HEK293 (cell line): ENCODE data around the gene TPSAB1.

Source experiments
- CTCF ChIA-PET: fragments of 350-600 bp; formaldehyde crosslinking; extraction: SDS; loops from one replicate; lab custom pipeline; 2021; ENCODE audit warnings: antibody characterized with exemption; lab: Yijun Ruan, JAX
- POLR2A ChIA-PET: fragments of 300-600 bp; formaldehyde crosslinking; extraction: SDS; loops from one replicate; lab custom pipeline; 2020; ENCODE audit warnings: antibody characterized with exemption, inconsistent platforms; lab: Yijun Ruan, JAX
- H3K27ac ChIP-seq: fragments of 200-500 bp; sonication (Bioruptor generic); 2 replicates; pipeline ENCODE4 v1.5.1; 2014; ENCODE audit warnings: low read depth, low read length, control low read depth, inconsistent platforms; ENCODE audit errors: extremely low read depth
- H3K36me3 ChIP-seq, 2 experiments: fragments of 200-500 bp in 1 of 2; sonication (Bioruptor generic) in 1 of 2; 1 replicate in 1 of 2; 2 replicates in 1 of 2; pipeline ENCODE4 v1.5.1; 2014 to 2017; ENCODE audit warnings: inconsistent platforms in 2 of 2, low read length in 2 of 2; ENCODE audit not compliant: control insufficient read depth in 2 of 2, insufficient read depth in 1 of 2
- H3K4me1 ChIP-seq: fragments of 200-500 bp; sonication (Bioruptor generic); 2 replicates; pipeline ENCODE4 v1.5.1; 2014; ENCODE audit warnings: mild to moderate bottlenecking, low read length, inconsistent platforms; ENCODE audit not compliant: control insufficient read depth, insufficient read depth
- H3K4me3 ChIP-seq: 2 replicates; pipeline ENCODE4 v1.5.1; 2011; ENCODE audit warnings: low read depth, mild to moderate bottlenecking, control low read depth, low read length, moderate library complexity
- H3K9me3 ChIP-seq: fragments of 200-500 bp; sonication (Bioruptor generic); 2 replicates; pipeline ENCODE4 v1.5.1; 2014; ENCODE audit warnings: low read depth, low read length, inconsistent platforms; ENCODE audit not compliant: control insufficient read depth, insufficient read depth
- EGR2 ChIP-seq: fragments of 450-650 bp; formaldehyde crosslinking; IDR thresholded peaks from 2 replicates; pipeline ENCODE4 v1.5.1; 2016; ENCODE audit warnings: low read depth, missing biosample characterization, missing genetic modification characterization
- GLIS2 ChIP-seq: fragments of 450-650 bp; formaldehyde crosslinking; IDR thresholded peaks from 2 replicates; pipeline ENCODE4 v1.5.1; 2016; ENCODE audit warnings: missing biosample characterization, missing genetic modification characterization
- KLF1 ChIP-seq: fragments of 450-650 bp; formaldehyde crosslinking; IDR thresholded peaks from 2 replicates; pipeline ENCODE4 v1.5.1; 2016; ENCODE audit warnings: missing biosample characterization, missing genetic modification characterization
- KLF9 ChIP-seq: fragments of 450-650 bp; formaldehyde crosslinking; IDR thresholded peaks from 2 replicates; pipeline ENCODE4 v1.5.1; 2016; ENCODE audit warnings: missing biosample characterization, missing genetic modification characterization, low read depth
- PRDM4 ChIP-seq: fragments of 450-650 bp; formaldehyde crosslinking; IDR thresholded peaks from 2 replicates; pipeline ENCODE4 v1.5.1; 2017; ENCODE audit warnings: missing biosample characterization, missing genetic modification characterization
- SP2 ChIP-seq: fragments of 450-650 bp; formaldehyde crosslinking; IDR thresholded peaks from 2 replicates; pipeline ENCODE4 v1.5.1; 2016; ENCODE audit warnings: missing biosample characterization, missing genetic modification characterization
- ZFHX2 ChIP-seq: fragments of 450-650 bp; formaldehyde crosslinking; conservative IDR thresholded peaks from 2 replicates; pipeline ENCODE4 v1.5.1; 2016; ENCODE audit warnings: missing biosample characterization, missing genetic modification characterization
- ZIC2 ChIP-seq: fragments of 450-650 bp; formaldehyde crosslinking; IDR thresholded peaks from 2 replicates; pipeline ENCODE4 v1.5.1; 2016; ENCODE audit warnings: missing biosample characterization, missing genetic modification characterization
- ZNF169 ChIP-seq: fragments of 450-650 bp; formaldehyde crosslinking; IDR thresholded peaks from 2 replicates; pipeline ENCODE4 v1.5.1; 2016; ENCODE audit warnings: missing biosample characterization, missing genetic modification characterization
- ZNF26 ChIP-seq: fragments of 450-650 bp; formaldehyde crosslinking; IDR thresholded peaks from 2 replicates; pipeline ENCODE4 v1.5.1; 2016; ENCODE audit warnings: missing biosample characterization, missing genetic modification characterization
- TF ChIP-seq, protein P1 (sequence below): fragments of 450-650 bp; formaldehyde crosslinking; conservative IDR thresholded peaks from 2 replicates; pipeline ENCODE4 v1.5.1; 2016; ENCODE audit warnings: low read depth, missing biosample characterization, missing genetic modification characterization

Gene TPSAB1

GRCh38 chr16:1287982-1288670 lies 47.6 kb downstream of the TPSAB1 start:
- H3K4me1 ChIP-seq: no peaks in the 10 kb centered on the region
- H3K27ac ChIP-seq: no peak overlapping the region
- H3K9me3 ChIP-seq: no peaks in the 10 kb centered on the region
- ChIA-PET CTCF (interaction anchor here (1.0 kb wide), 1 partner anchor 28 kb away, joined by 3 read pairs; no protein-coding TSS in a partner anchor), POLR2A (no interaction called here)
- H3K4me3 ChIP-seq: no peak overlapping the region
- 0 out of 2 replicates have a peak, but pooled peaks have one; percentile 12 for TF ChIP-seq GLIS2 (tag by site-specific recombination)
- TF ChIP-seq KLF9 (tag by site-specific recombination): no peak
- no peak for TF ChIP-seq ZNF169 (tag by site-specific recombination)
- H3K36me3 ChIP-seq: no peaks in the 10 kb centered on the region

- TF ChIP-seq ZFHX2 (tag by site-specific recombination) (peak; percentile 69), EGR2 (tag by site-specific recombination) (peak; percentile 36; the same call in 1 of the 2 replicates), PRDM4 (tag by site-specific recombination) (no peak), SP2 (peak; percentile 35), ZIC2 (tag by site-specific recombination) (peak; percentile 85), ZNF26 (tag by site-specific recombination) (no peak), KLF1 (peak; percentile 80)
- TF ChIP-seq, protein P1, sequence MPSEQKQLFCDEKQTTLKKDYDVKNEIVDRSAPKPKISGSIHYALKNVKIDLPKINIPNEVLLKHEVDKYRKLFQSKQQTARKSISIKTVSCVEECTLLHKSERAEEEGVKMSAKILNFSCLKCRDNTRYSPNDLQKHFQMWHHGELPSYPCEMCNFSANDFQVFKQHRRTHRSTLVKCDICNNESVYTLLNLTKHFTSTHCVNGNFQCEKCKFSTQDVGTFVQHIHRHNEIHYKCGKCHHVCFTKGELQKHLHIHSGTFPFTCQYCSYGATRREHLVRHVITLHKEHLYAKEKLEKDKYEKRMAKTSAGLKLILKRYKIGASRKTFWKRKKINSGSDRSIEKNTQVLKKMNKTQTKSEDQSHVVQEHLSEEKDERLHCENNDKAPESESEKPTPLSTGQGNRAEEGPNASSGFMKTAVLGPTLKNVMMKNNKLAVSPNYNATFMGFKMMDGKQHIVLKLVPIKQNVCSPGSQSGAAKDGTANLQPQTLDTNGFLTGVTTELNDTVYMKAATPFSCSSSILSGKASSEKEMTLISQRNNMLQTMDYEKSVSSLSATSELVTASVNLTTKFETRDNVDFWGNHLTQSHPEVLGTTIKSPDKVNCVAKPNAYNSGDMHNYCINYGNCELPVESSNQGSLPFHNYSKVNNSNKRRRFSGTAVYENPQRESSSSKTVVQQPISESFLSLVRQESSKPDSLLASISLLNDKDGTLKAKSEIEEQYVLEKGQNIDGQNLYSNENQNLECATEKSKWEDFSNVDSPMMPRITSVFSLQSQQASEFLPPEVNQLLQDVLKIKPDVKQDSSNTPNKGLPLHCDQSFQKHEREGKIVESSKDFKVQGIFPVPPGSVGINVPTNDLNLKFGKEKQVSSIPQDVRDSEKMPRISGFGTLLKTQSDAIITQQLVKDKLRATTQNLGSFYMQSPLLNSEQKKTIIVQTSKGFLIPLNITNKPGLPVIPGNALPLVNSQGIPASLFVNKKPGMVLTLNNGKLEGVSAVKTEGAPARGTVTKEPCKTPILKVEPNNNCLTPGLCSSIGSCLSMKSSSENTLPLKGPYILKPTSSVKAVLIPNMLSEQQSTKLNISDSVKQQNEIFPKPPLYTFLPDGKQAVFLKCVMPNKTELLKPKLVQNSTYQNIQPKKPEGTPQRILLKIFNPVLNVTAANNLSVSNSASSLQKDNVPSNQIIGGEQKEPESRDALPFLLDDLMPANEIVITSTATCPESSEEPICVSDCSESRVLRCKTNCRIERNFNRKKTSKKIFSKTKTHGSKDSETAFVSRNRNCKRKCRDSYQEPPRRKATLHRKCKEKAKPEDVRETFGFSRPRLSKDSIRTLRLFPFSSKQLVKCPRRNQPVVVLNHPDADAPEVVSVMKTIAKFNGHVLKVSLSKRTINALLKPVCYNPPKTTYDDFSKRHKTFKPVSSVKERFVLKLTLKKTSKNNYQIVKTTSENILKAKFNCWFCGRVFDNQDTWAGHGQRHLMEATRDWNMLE (tag by site-specific recombination): no peak
- H3K36me3 ChIP-seq: no peaks in the 10 kb centered on the region
- H3K4me3 ChIP-seq: no peak overlapping the region
- no peaks in the 10 kb centered on the region for H3K9me3 ChIP-seq
- H3K4me1 ChIP-seq: no peaks in the 10 kb centered on the region
- ChIA-PET POLR2A (interaction anchor here (0.6 kb wide), 1 partner anchor 15 kb away, joined by 4 read pairs; no protein-coding TSS in a partner anchor), CTCF (no interaction called here)
- H3K27ac ChIP-seq: no peak overlapping the region
Measured at GRCh38 chr16:1288813-1289476, 48.4 kb downstream of the TPSAB1 start.
